PFSK-1 (cell line): ENCODE measurements around the gene CDON.

Experiments used
- POLR2AphosphoS5 ChIP-seq: IDR thresholded peaks from 2 replicates; pipeline ENCODE4 v1.6.1; 2012; ENCODE audit warnings: low read depth, mild to moderate bottlenecking, control low read depth, low read length, moderate library complexity
- TAF1 ChIP-seq: IDR thresholded peaks from 2 replicates; pipeline ENCODE4 v1.6.1; 2012; ENCODE audit warnings: low read length, control low read depth, borderline replicate concordance; ENCODE audit not compliant: insufficient read depth

DNA sequence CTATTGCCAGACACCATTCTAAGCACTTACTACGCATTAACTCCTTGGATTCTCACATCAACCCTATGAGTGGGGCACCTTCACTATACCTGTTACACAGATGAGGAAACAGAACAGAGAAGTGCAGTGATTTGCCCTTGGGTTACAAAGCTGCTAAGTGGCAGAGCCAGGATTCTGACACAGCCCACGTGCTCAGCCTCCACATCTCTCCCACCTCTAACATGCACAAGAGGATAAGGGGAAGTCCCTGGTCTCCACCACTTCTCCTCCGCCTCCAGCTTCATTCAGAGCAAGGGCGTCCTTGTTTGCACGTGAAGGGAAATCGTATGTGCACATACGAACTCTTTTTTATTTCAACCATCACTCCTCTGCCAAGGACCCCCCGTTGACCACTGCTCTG lies 53.7 kb downstream of the CDON start:
- TF ChIP-seq POLR2AphosphoS5 (no peak), TAF1 (no peak)
